Measurements from ENCODE around the gene SLIT1.

The SLIT1 gene

GRCh38 chr10:97128516-97129154, 57.1 kb downstream of the SLIT1 start:
- TF ChIP-seq CTCF (IDR thresholded peaks at IDR 0.05; ENCODE audit: low read depth, low read length, missing control alignments) = no peak

GRCh38 chr10:97128039-97128492, 57.7 kb downstream of the SLIT1 start:
- in situ Hi-C loops (cut with HindIII; ENCODE audit: low sequenced_read_pairs) = no loop called here
- TF ChIP-seq CTCF (IDR thresholded peaks at IDR 0.05; ENCODE audit: low read depth, low read length, missing control alignments) = no peak
- no peak for DNase-seq (ENCODE audit: low read depth)
- H3K4me3 ChIP-seq (ENCODE audit: low read depth, low read length) = no peak overlapping the region

More at GRCh38 chr10:97128516-97129154, 57.1 kb downstream of the SLIT1 start:
- in situ Hi-C loops (cut with HindIII; ENCODE audit: low sequenced_read_pairs) = no loop called here
- no peak for DNase-seq (ENCODE audit: low read depth)
- no peak overlapping the region for H3K4me3 ChIP-seq (ENCODE audit: low read depth, low read length)

GRCh38 chr10:97127509-97127908, 58.2 kb downstream of the SLIT1 start:
- TF ChIP-seq CTCF (IDR thresholded peaks at IDR 0.05; ENCODE audit: low read depth, low read length, missing control alignments) = no peak
- DNase-seq (ENCODE audit: low read depth) = no peak
- in situ Hi-C loops (cut with HindIII; ENCODE audit: low sequenced_read_pairs) = no loop called here

GRCh38 chr10:97124211-97124610, 61.5 kb downstream of the SLIT1 start:
- H3K4me3 ChIP-seq (ENCODE audit: low read depth, low read length) = no peak overlapping the region
- DNase-seq (ENCODE audit: low read depth) = no peak
- TF ChIP-seq CTCF (IDR thresholded peaks at IDR 0.05; ENCODE audit: low read depth, low read length, missing control alignments) = no peak
- in situ Hi-C loops (cut with HindIII; ENCODE audit: low sequenced_read_pairs) = no loop called here

More at GRCh38 chr10:97127509-97127908, 58.2 kb downstream of the SLIT1 start:
- no peak overlapping the region for H3K4me3 ChIP-seq (ENCODE audit: low read depth, low read length)

- H3K4me3 ChIP-seq (ENCODE audit: low read depth, low read length) = no peak overlapping the region
- TF ChIP-seq CTCF (IDR thresholded peaks at IDR 0.05; ENCODE audit: low read depth, low read length, missing control alignments) = no peak
- no peak for DNase-seq (ENCODE audit: low read depth)
- in situ Hi-C loops (cut with HindIII; ENCODE audit: low sequenced_read_pairs) = no loop called here
These were observed 62.0 kb downstream of the SLIT1 start for GRCh38 chr10:97123765-97124164.

GRCh38 chr10:97121041-97121440, 64.7 kb downstream of the SLIT1 start:
- no peak overlapping the region for H3K4me3 ChIP-seq (ENCODE audit: low read depth, low read length)
- DNase-seq (ENCODE audit: low read depth) = no peak
- in situ Hi-C loops (cut with HindIII; ENCODE audit: low sequenced_read_pairs) = no loop called here
- no peak for TF ChIP-seq CTCF (IDR thresholded peaks at IDR 0.05; ENCODE audit: low read depth, low read length, missing control alignments)
